ENCODE results near the gene PLA2R1. TPM values are rescaled to one million over a fixed set of nuclear protein-coding genes. Genes with fewer than 3 reads are reported as not detected.
"Not testable (repeated sequence)": the region's sequence is repeated elsewhere in the genome, so short reads cannot be mapped to it uniquely, and the experiment has no call there.

The PLA2R1 gene
- total and polyA plus RNA-seq, 2 donors, result 5.1 to 17.9 TPM

DNA sequence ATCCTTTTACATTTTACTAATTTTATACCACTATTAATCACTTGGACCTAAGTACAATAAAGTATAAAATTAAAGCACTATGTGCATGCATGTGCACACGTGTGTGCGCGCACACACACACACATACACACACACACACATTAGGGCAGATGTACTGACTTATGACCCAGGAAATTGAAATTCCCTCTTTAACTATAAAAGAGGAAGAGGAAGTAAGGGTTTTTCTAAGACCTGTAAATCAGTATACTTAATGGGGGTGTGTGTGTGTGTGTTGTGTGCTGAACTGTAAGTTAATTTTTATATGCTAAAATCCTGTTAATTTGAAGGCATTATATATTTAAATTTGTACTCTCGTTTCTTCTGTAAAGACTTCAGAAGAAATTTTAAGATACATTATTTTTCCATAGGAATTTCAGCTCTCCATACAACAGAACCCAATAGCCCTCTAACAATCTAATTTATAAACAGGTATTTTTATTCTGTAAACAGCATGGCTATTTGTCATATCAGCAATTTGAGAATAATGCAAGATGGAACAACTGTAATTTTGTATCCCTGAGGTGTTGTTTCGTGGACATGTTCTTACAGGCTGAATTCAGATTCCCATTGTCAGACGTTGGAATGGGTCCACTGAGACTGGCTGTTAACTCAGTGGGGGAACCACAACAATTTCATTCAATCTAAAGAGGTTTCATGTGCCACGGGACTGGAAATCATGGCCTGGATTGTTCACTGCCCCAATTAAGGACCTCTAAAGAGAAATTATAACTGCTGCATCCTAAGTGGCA is 90.9 kb downstream of the PLA2R1 start:
- no peak for DNase-seq (ENCODE audit: extremely low spot score)
- Histone ChIP-seq H3K4me1 (ENCODE audit: insufficient read depth) (no peaks in the 10 kb centered on the region), H3K36me3 (ENCODE audit: insufficient read depth) (peaks cover 2% of the 10 kb centered on the region), H3K27ac (ENCODE audit: low read depth) (no peak overlapping the region), H3K4me3 (ENCODE audit: low read depth, low read length) (no peak overlapping the region)
- 87% methylated on average over 7 of the region's 7 CpGs for WGBS

DNA sequence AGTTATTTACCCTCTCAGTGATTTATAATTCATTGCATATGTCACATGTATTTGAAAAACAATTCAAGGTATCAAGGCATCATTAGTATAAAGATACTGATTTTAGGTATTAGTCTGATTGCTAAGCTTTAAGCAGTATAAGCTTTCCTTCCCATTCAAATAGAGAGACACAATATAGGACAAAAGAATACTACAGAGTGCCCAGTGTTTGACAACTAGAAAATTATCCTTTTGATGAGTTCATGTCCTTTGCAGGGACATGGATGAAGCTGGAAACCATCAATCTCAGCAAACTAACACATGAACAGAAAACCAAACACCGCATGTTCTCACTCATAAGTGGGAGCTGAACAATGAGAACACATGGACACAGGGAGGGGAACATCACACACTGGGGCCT is 91.9 kb downstream of the PLA2R1 start:
- DNase-seq (ENCODE audit: extremely low spot score); H3K4me1 ChIP-seq (ENCODE audit: insufficient read depth); H3K27ac ChIP-seq (ENCODE audit: low read depth); H3K4me3 ChIP-seq (ENCODE audit: low read depth, low read length); H3K36me3 ChIP-seq (ENCODE audit: insufficient read depth): not testable (repeated sequence)
- WGBS, result 94% methylated on average over 1 of the region's 1 CpG

DNA sequence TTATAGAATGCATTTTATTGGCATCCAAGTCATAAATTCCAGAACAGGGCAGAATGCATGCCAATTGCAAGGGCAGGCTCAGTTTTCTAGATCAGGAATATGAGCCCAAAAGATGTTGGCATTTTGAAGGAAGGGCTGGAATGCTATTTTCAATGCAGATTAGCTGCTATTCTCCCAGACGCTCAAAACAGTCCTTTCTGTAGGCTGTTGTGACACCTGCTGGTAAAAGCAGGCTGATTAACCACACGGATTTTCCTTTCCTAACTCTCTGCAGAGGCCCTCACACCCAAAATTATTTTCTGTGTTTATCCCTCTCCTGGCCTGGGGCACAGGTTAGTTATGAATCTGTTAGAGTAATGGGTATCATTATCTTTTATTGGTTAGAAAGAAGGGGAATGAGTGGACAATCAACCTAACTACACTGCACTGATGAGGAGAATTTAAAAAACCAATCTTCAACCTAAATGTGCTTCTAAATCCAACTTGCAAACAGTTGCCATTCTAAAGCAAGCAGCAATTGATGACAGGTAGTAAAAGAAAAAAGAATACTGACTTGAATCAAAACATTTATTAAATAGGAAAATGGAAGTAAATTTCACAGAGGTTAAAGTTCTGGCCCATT is 94.0 kb downstream of the PLA2R1 start:
- Histone ChIP-seq H3K4me1 (ENCODE audit: insufficient read depth) (no peaks in the 10 kb centered on the region), H3K36me3 (ENCODE audit: insufficient read depth) (peaks cover 2% of the 10 kb centered on the region), H3K27ac (ENCODE audit: low read depth) (no peak overlapping the region), H3K4me3 (ENCODE audit: low read depth, low read length) (no peak overlapping the region)
- no peak for DNase-seq (ENCODE audit: extremely low spot score)
- WGBS, result 9% methylated on average over 2 of the region's 2 CpGs

DNA sequence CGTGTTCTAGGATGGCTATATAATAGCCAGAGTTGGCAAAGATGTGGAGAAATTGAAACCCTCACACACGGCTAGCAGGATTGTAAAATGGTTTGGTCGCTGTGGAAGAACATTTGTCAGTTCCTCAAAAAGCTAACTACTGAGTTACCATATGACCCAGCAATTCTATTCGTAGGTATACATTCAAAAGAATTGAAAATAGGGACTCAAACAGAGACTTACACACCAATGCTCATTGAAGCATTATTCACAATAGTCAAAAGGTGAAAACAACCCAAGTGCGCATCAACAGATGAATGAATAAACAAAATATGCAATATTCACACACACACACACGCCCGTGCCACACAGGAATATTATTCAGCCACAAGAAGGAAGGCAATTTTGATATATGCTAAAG is 98.7 kb downstream of the PLA2R1 start:
- H3K36me3 ChIP-seq (ENCODE audit: insufficient read depth), result peaks cover 2% of the 10 kb centered on the region
- H3K4me1 ChIP-seq (ENCODE audit: insufficient read depth), result no peaks in the 10 kb centered on the region
- no peak overlapping the region for H3K27ac ChIP-seq (ENCODE audit: low read depth)
- DNase-seq (ENCODE audit: extremely low spot score), result no peak
- WGBS, result 94% methylated on average over 7 of the region's 7 CpGs
- no peak overlapping the region for H3K4me3 ChIP-seq (ENCODE audit: low read depth, low read length)

DNA sequence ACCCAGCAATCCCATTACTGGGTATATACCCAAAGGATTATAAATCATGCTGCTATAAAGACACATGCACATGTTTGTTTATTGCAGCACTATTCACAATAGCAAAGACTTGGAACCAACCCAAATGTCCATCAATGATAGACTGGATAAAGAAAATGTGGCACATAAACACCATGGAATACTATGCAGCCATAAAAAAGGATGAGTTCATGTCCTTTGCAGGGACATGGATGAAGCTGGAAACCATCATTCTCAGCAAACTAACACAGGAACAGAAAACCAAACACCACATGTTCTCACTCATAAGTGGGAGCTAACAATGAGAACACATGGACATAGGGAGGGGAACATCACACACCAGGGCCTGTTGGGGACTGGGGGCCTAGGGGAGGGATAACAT is 99.9 kb downstream of the PLA2R1 start:
- H3K36me3 ChIP-seq (ENCODE audit: insufficient read depth); DNase-seq (ENCODE audit: extremely low spot score); H3K4me1 ChIP-seq (ENCODE audit: insufficient read depth); H3K27ac ChIP-seq (ENCODE audit: low read depth); H3K4me3 ChIP-seq (ENCODE audit: low read depth, low read length): not testable (repeated sequence)

DNA sequence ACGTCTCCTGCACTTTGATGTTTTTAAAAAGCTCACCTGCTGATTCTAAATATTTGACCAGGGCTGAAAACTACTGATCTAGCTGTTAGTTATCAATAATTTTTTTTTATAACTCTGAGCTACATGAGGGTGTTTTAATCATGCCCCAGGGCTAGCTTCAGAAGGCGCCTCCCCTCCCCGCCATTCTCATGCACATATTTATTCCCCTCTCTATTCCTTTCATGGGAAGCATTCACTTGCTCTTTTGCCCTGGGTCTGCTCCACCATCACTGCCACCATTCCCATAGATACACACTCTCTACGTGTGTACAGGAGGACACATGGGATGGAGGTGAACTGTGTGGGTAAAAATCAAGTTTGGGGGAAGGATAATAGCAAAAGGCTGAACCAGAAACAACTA is 101.0 kb downstream of the PLA2R1 start:
- DNase-seq (ENCODE audit: extremely low spot score), result no peak
- H3K27ac ChIP-seq (ENCODE audit: low read depth), result no peak overlapping the region
- WGBS, result 91% methylated on average over 4 of the region's 4 CpGs
- H3K36me3 ChIP-seq (ENCODE audit: insufficient read depth), result no peaks in the 10 kb centered on the region
- no peaks in the 10 kb centered on the region for H3K4me1 ChIP-seq (ENCODE audit: insufficient read depth)
- H3K4me3 ChIP-seq (ENCODE audit: low read depth, low read length), result no peak overlapping the region

DNA sequence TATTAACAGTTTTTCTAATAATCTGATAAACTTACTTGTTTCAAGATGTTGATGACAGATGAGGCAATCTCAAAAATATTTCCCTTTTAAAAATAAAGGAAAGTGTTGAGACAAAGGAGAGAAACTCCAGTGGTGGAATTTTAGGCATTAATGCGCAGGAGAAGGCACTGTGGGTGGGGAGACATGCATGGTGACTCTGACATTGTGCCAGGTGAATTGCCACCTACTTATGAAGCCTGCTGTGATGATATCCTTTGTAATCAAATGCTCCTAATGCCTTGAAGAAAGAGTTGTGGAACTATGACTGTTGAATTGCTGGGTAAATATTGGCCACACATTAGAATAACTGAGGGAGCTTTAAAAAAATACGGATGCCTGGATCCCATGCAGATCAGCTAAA is 101.4 kb downstream of the PLA2R1 start:
- Histone ChIP-seq H3K4me3 (ENCODE audit: low read depth, low read length) (no peak overlapping the region), H3K4me1 (ENCODE audit: insufficient read depth) (no peaks in the 10 kb centered on the region), H3K27ac (ENCODE audit: low read depth) (no peak overlapping the region), H3K36me3 (ENCODE audit: insufficient read depth) (no peaks in the 10 kb centered on the region)
- DNase-seq (ENCODE audit: extremely low spot score), result no peak
- 70% methylated on average over 2 of the region's 2 CpGs for WGBS

DNA sequence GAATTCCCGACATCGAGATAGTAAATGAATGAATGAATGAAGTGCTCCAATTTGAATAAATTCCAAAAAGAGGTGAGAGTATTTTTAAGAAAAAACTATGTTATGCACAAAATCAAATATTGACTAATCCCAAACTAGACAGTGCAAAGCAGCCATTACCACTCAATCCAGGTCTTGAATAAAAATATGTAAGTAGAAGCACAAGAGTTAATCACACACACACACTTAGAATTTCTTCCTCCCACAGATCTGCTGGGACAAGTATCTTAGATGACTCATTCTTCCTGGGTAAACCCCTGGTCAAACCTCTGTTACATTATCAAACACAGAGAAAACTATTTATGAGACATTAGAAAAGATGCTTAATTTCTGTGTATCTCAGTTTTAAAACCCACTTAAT is 102.0 kb downstream of the PLA2R1 start:
- H3K27ac ChIP-seq (ENCODE audit: low read depth), result no peak overlapping the region
- whole genome bisulfite sequencing, result 79% methylated on average over 2 of the region's 2 CpGs
- no peak for DNase-seq (ENCODE audit: extremely low spot score)

DNA sequence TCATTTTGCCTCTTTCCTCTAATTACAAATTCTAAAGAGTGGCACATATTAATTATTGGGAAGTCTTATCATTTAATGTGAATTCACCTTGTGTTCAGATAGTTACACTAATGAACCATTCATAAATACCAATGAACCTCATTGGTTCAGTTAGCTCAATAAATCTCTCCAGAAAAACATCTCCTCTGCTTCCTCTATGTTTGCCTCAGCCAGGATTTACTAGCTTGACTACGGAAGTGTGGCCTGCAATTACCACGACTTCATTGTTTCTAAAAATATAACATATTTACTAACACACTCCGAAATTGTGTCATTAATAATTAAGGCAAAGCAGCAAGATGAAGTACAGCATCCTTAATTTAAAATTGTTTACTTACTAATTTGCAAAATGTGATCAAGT is 103.3 kb downstream of the PLA2R1 start:
- no peak for DNase-seq (ENCODE audit: extremely low spot score)
- Histone ChIP-seq H3K27ac (ENCODE audit: low read depth) (no peak overlapping the region), H3K4me1 (ENCODE audit: insufficient read depth) (no peaks in the 10 kb centered on the region), H3K4me3 (ENCODE audit: low read depth, low read length) (no peak overlapping the region), H3K36me3 (ENCODE audit: insufficient read depth) (no peaks in the 10 kb centered on the region)
- 54% methylated on average over 3 of the region's 3 CpGs for WGBS

More for the DNA sequence above, 102.0 kb downstream of the PLA2R1 start:
- Histone ChIP-seq H3K4me1 (ENCODE audit: insufficient read depth) (no peaks in the 10 kb centered on the region), H3K4me3 (ENCODE audit: low read depth, low read length) (no peak overlapping the region), H3K36me3 (ENCODE audit: insufficient read depth) (no peaks in the 10 kb centered on the region)

DNA sequence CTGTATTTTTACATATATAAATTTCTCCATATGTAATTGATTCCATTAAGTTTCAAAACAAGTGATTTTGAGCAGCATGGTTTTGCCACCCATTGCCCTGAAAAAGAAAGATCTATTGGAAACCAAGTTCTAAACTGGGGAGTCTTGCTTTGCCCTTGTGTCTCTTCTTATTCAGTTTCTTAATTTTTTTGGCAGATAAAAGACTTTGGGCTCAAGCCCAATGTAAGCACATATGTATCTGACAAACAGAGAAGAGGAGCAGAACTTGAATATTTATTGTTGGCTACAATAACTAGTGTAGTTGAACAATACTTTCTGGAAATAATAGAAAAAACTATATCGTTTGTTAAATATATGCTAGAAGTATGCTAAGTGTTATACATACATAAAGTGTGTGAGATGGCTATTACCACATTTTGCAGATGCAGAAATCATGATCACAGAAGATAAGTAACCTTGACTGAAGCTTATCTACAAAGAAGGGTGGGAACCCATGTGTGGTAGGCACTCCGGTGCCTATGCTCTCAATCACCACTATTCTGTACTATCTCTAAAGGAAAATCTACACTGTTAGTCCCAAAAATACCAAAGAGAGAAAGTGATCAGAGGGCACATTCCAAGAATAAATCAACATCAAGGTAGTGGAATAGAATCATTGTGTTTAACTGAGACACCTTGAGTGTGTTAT is 109.1 kb downstream of the PLA2R1 start:
- Histone ChIP-seq H3K27ac (ENCODE audit: low read depth) (no peak overlapping the region), H3K36me3 (ENCODE audit: insufficient read depth) (no peaks in the 10 kb centered on the region), H3K4me3 (ENCODE audit: low read depth, low read length) (no peak overlapping the region), H3K4me1 (ENCODE audit: insufficient read depth) (no peaks in the 10 kb centered on the region)
- 67% methylated on average over 2 of the region's 2 CpGs for WGBS
- no peak for DNase-seq (ENCODE audit: extremely low spot score)

DNA sequence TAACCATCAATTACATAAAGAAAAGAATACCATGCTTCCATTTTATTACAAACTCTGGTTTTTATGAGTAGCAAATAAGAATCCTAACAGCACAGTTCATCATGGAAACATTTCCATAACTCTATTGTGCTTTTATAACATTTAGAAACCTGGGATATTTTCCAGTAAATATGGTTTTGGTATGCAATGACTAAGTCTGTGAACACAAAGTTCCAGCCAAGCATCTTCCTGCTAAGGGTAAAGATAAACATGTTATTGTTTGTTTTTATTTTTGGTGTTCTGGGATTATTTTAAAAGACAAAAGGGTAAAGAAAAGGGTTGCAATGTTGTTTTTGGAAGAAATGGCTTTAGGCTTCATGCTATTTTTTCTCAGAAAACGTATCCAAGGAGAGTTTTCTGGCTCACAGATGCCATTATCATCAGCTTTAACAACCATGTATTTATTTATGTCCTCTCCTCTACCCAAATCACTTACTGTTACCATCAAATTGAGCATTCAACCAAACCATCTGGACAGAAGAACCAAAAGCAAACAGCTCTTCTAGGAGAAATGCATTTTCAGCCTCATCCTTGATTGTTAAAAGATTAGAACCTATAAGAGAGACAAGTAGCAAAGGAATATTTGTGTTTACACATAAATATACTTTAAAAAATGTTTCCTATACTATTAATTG is 116.0 kb downstream of the PLA2R1 start:
- WGBS, result 39% methylated on average over 1 of the region's 1 CpG
- Histone ChIP-seq H3K4me3 (ENCODE audit: low read depth, low read length) (no peak overlapping the region), H3K4me1 (ENCODE audit: insufficient read depth) (no peaks in the 10 kb centered on the region), H3K36me3 (ENCODE audit: insufficient read depth) (no peaks in the 10 kb centered on the region), H3K27ac (ENCODE audit: low read depth) (no peak overlapping the region)
- DNase-seq (ENCODE audit: extremely low spot score), result peak; percentile 41

DNA sequence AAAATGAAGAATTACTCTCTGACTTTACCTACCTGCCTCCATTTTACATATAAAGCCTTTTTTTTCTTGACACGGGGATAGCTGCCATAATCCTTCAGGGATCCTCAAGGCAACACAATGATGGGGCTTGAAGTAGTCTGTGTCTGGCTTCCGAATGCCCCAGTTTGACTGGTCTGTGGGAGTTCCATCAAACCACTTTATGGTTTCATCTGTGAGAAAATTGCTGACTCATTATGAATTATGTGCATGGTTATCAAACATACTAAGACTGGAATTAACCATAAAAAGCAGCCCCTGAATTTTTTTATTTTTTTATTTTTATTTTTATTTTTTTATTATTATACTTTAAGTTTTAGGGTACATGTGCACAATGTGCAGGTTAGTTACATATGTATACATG is 117.5 kb downstream of the PLA2R1 start:
- no peak for DNase-seq (ENCODE audit: extremely low spot score)
- 97% methylated on average over 2 of the region's 2 CpGs for WGBS
- H3K27ac ChIP-seq (ENCODE audit: low read depth), result no peak overlapping the region
- H3K4me3 ChIP-seq (ENCODE audit: low read depth, low read length), result no peak overlapping the region
- no peaks in the 10 kb centered on the region for H3K36me3 ChIP-seq (ENCODE audit: insufficient read depth)
- no peaks in the 10 kb centered on the region for H3K4me1 ChIP-seq (ENCODE audit: insufficient read depth)

DNA sequence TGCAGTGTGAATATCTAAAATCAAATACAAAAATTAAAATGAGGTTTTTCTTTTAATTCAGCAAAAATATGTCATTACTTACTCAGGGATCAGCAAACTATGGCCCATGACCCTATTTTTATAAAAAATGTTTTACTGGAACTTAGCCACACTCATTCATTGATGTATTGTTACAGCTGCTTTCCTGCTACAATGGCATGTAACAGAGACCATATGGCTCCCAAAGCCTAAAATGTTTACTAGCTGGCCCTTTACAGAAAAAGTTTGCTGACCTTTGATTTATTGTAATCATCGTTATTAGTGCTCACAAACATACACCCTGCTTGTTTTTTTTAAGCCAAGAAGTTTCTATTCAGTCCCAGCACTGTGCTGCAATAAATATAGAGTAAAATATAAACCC is 120.3 kb downstream of the PLA2R1 start:
- H3K27ac ChIP-seq (ENCODE audit: low read depth), result no peak overlapping the region
- no peaks in the 10 kb centered on the region for H3K4me1 ChIP-seq (ENCODE audit: insufficient read depth)
- no peak for DNase-seq (ENCODE audit: extremely low spot score)
- no peaks in the 10 kb centered on the region for H3K36me3 ChIP-seq (ENCODE audit: insufficient read depth)
- 32% methylated on average over 1 of the region's 1 CpG for WGBS
- no peak overlapping the region for H3K4me3 ChIP-seq (ENCODE audit: low read depth, low read length)

DNA sequence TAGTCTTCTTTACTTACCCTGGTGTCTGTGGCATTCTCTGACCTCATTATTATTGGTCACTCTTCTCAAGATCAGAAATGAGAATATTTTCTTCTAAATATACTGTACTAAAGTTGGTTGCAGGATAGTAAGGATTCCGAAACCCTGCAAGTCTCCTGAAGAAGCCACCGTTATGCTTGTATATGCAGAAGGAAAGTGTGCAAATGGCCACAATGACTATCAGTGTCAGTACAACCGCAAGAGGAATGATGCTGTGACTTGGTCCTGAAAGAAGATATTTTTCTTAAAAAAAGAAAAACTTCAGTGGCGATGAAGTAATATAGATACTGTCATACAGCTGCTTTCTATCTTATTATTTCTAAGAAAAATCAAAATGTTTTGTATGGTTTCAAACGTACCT is 120.7 kb downstream of the PLA2R1 start:
- 72% methylated on average over 5 of the region's 5 CpGs for WGBS

More for the DNA sequence above, 120.7 kb downstream of the PLA2R1 start:
- H3K4me3 ChIP-seq (ENCODE audit: low read depth, low read length), result no peak overlapping the region
- DNase-seq (ENCODE audit: extremely low spot score), result no peak
- H3K4me1 ChIP-seq (ENCODE audit: insufficient read depth), result no peaks in the 10 kb centered on the region
- H3K36me3 ChIP-seq (ENCODE audit: insufficient read depth), result no peaks in the 10 kb centered on the region
- H3K27ac ChIP-seq (ENCODE audit: low read depth), result no peak overlapping the region
